Astrocyte (in vitro differentiated cells and primary cell): ENCODE results near the gene TLR6. TPM values are rescaled to one million over a fixed set of nuclear protein-coding genes. Genes with fewer than 3 reads are reported as not detected.

ENCODE experiments used
- DNase-seq: peaks from one replicate; pipeline ENCODE4 v3.0.0-alpha.2; 2010; ENCODE audit warnings: low read depth
- FAIRE-seq: peaks from 2 replicates; lab custom pipeline; 2011; peaks lifted over from hg19 to GRCh38; lab: Jason Lieb, UNC
- H2AFZ ChIP-seq: 2 replicates; pipeline ENCODE4 v1.6.0; 2012; ENCODE audit warnings: low read depth, low read length, inconsistent platforms
- H3K27ac ChIP-seq: 2 replicates; pipeline ENCODE4 v1.5.1; 2011; ENCODE audit warnings: low read depth, low read length, inconsistent platforms
- H3K27me3 ChIP-seq: 2 replicates; pipeline ENCODE4 v1.6.0; 2011; ENCODE audit warnings: low read length, inconsistent platforms; ENCODE audit not compliant: insufficient read depth
- H3K36me3 ChIP-seq: 2 replicates; pipeline ENCODE4 v1.5.1; 2011; ENCODE audit warnings: low read length, inconsistent platforms; ENCODE audit not compliant: insufficient read depth
- H3K4me1 ChIP-seq: 2 replicates; pipeline ENCODE4 v1.5.1; 2011; ENCODE audit warnings: low read length, inconsistent platforms; ENCODE audit not compliant: insufficient read depth
- H3K4me2 ChIP-seq: 2 replicates; pipeline ENCODE4 v1.6.0; 2012; ENCODE audit warnings: low read length, inconsistent platforms
- H3K4me3 ChIP-seq: 2 replicates; pipeline ENCODE4 v1.5.1; 2011; ENCODE audit warnings: low read depth, mild to moderate bottlenecking, low read length, inconsistent platforms; ENCODE audit not compliant: insufficient read depth
- H3K79me2 ChIP-seq: 2 replicates; pipeline ENCODE4 v1.6.0; 2012; ENCODE audit warnings: mild to moderate bottlenecking, low read length, inconsistent platforms; ENCODE audit not compliant: insufficient read depth
- H3K9ac ChIP-seq: 2 replicates; pipeline ENCODE4 v1.6.0; 2012; ENCODE audit warnings: mild to moderate bottlenecking, low read length, inconsistent platforms
- H3K9me3 ChIP-seq: 2 replicates; pipeline ENCODE4 v1.5.1; 2012; ENCODE audit warnings: low read depth, mild to moderate bottlenecking, low read length, inconsistent platforms; ENCODE audit not compliant: insufficient read depth
- H4K20me1 ChIP-seq: 2 replicates; pipeline ENCODE4 v1.6.0; 2012; ENCODE audit warnings: low read length, inconsistent platforms; ENCODE audit not compliant: insufficient read depth
- H3K27ac Mint-ChIP-seq: one replicate; pipeline ENCODE4 v1.8.0; 2021; ENCODE audit warnings: mild to moderate bottlenecking, mixed read lengths; ENCODE audit not compliant: unreplicated experiment
- H3K27me3 Mint-ChIP-seq: one replicate; pipeline ENCODE4 v1.8.0; 2021; ENCODE audit warnings: low read depth, mixed read lengths; ENCODE audit not compliant: unreplicated experiment
- H3K36me3 Mint-ChIP-seq: one replicate; pipeline ENCODE4 v1.8.0; 2021; ENCODE audit warnings: low read depth, mixed read lengths; ENCODE audit not compliant: unreplicated experiment
- H3K4me1 Mint-ChIP-seq: one replicate; pipeline ENCODE4 v1.8.0; 2021; ENCODE audit warnings: low read depth, mixed read lengths; ENCODE audit not compliant: unreplicated experiment
- H3K4me3 Mint-ChIP-seq: one replicate; pipeline ENCODE4 v1.8.0; 2021; ENCODE audit warnings: mild to moderate bottlenecking, moderate library complexity, mixed read lengths; ENCODE audit not compliant: unreplicated experiment
- H3K9me3 Mint-ChIP-seq: one replicate; pipeline ENCODE4 v1.8.0; 2021; ENCODE audit warnings: mild to moderate bottlenecking, mixed read lengths; ENCODE audit not compliant: unreplicated experiment
- EZH2 ChIP-seq: IDR thresholded peaks from 2 replicates; pipeline ENCODE4 v1.6.1; 2012; ENCODE audit warnings: mild to moderate bottlenecking, low read length, inconsistent platforms; ENCODE audit not compliant: insufficient read depth
- total RNA-seq: library from RNA; stranded (reverse); gene quantifications from 2 replicates; pipeline ENCODE4 v1.2.1, GENCODE V29; 2021
- TF ChIP-seq, protein P1 (sequence below): IDR thresholded peaks from 2 replicates; pipeline ENCODE4 v1.5.1; 2011; ENCODE audit warnings: low read depth, mild to moderate bottlenecking, inconsistent platforms, low read length, moderate library complexity; ENCODE audit not compliant: insufficient read depth

Gene TLR6
- total RNA-seq, 1 donor from 2014 or later = 3.8 TPM

- Mint-ChIP-seq H3K4me1 (no peaks in the 10 kb centered on the region), H3K9me3 (peaks cover 11% of the 10 kb centered on the region), H3K36me3 (peaks cover 7% of the 10 kb centered on the region), H3K27ac (no peak overlapping the region), H3K27me3 (no peaks in the 10 kb centered on the region), H3K4me3 (no peak overlapping the region)
- no peak for FAIRE-seq
- H3K9me3 ChIP-seq = no peaks in the 10 kb centered on the region
- H3K27me3 ChIP-seq = no peaks in the 10 kb centered on the region
- TF ChIP-seq, protein P1, sequence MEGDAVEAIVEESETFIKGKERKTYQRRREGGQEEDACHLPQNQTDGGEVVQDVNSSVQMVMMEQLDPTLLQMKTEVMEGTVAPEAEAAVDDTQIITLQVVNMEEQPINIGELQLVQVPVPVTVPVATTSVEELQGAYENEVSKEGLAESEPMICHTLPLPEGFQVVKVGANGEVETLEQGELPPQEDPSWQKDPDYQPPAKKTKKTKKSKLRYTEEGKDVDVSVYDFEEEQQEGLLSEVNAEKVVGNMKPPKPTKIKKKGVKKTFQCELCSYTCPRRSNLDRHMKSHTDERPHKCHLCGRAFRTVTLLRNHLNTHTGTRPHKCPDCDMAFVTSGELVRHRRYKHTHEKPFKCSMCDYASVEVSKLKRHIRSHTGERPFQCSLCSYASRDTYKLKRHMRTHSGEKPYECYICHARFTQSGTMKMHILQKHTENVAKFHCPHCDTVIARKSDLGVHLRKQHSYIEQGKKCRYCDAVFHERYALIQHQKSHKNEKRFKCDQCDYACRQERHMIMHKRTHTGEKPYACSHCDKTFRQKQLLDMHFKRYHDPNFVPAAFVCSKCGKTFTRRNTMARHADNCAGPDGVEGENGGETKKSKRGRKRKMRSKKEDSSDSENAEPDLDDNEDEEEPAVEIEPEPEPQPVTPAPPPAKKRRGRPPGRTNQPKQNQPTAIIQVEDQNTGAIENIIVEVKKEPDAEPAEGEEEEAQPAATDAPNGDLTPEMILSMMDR = peak; percentile 8
- no peak for TF ChIP-seq EZH2
- no peak for DNase-seq
- no peaks in the 10 kb centered on the region for H4K20me1 ChIP-seq
- H3K36me3 ChIP-seq = no peaks in the 10 kb centered on the region
- no peaks in the 10 kb centered on the region for H3K79me2 ChIP-seq
- H2AFZ ChIP-seq = no peak overlapping the region
- H3K4me1 ChIP-seq = no peaks in the 10 kb centered on the region
- H3K4me3 ChIP-seq = no peak overlapping the region
- no peak overlapping the region for H3K9ac ChIP-seq
- H3K4me2 ChIP-seq = no peak overlapping the region
- H3K27ac ChIP-seq = no peak overlapping the region
Observed at GRCh38 chr4:38832624-38833528, 23.7 kb downstream of the TLR6 start.

DNA sequence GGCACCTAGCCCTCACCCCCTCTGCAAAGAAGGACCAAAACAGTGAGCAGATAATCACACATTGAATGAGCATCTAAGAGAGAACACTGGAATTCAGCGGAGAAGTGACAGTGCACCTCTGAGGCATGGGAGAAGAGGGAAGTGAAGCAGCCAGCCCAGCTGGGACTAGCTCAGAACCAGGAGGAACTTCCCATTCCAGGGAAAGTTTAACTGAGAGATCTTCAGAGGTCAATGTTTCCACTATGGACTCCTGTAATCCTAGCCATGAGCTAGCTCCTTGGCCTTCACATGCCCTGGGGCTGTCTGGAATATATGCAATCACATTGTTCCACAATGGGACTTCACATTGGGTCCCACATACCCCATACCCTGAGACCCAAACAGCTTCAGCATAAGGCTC, 24.4 kb downstream of the TLR6 start:
- no peaks in the 10 kb centered on the region for H3K27me3 ChIP-seq
- no peak overlapping the region for H3K27ac Mint-ChIP-seq
- no peaks in the 10 kb centered on the region for H3K4me1 Mint-ChIP-seq
- H3K9me3 Mint-ChIP-seq = peaks cover 12% of the 10 kb centered on the region
- no peak overlapping the region for H2AFZ ChIP-seq
- H3K27me3 Mint-ChIP-seq = no peaks in the 10 kb centered on the region
- H3K4me3 Mint-ChIP-seq = no peak overlapping the region
- no peak overlapping the region for H3K4me3 ChIP-seq
- H3K27ac ChIP-seq = no peak overlapping the region
- no peak overlapping the region for H3K4me2 ChIP-seq
- no peaks in the 10 kb centered on the region for H3K79me2 ChIP-seq
- no peaks in the 10 kb centered on the region for H4K20me1 ChIP-seq
- TF ChIP-seq EZH2 = no peak
- TF ChIP-seq, protein P1 = no peak
- no peaks in the 10 kb centered on the region for H3K9me3 ChIP-seq
- FAIRE-seq = no peak
- H3K36me3 ChIP-seq = no peaks in the 10 kb centered on the region
- no peak for DNase-seq
- H3K9ac ChIP-seq = no peak overlapping the region
- H3K4me1 ChIP-seq = no peaks in the 10 kb centered on the region
- H3K36me3 Mint-ChIP-seq = peaks cover 7% of the 10 kb centered on the region

- H3K27me3 ChIP-seq = no peaks in the 10 kb centered on the region
- no peaks in the 10 kb centered on the region for H3K4me1 ChIP-seq
- no peaks in the 10 kb centered on the region for H3K4me1 Mint-ChIP-seq
Observed at GRCh38 chr4:38831653-38832052, 25.0 kb downstream of the TLR6 start.

More at GRCh38 chr4:38831653-38832052, 25.0 kb downstream of the TLR6 start:
- Histone ChIP-seq H3K4me3 (no peak overlapping the region), H3K36me3 (no peaks in the 10 kb centered on the region), H3K9me3 (no peaks in the 10 kb centered on the region), H4K20me1 (no peaks in the 10 kb centered on the region), H3K79me2 (no peaks in the 10 kb centered on the region), H3K27ac (no peak overlapping the region), H3K4me2 (no peak overlapping the region), H2AFZ (no peak overlapping the region), H3K9ac (no peak overlapping the region)
- peaks cover 7% of the 10 kb centered on the region for H3K36me3 Mint-ChIP-seq
- no peak overlapping the region for H3K27ac Mint-ChIP-seq
- H3K9me3 Mint-ChIP-seq = peaks cover 12% of the 10 kb centered on the region
- no peaks in the 10 kb centered on the region for H3K27me3 Mint-ChIP-seq
- DNase-seq = peak; percentile 53
- no peak overlapping the region for H3K4me3 Mint-ChIP-seq
- TF ChIP-seq, protein P1 = no peak
- TF ChIP-seq EZH2 = no peak
- FAIRE-seq = no peak
